GM06990 (cell line): Measurements from ENCODE around the gene THSD4.
"Not testable (repeated sequence)": the region's sequence is repeated elsewhere in the genome, so short reads cannot be mapped to it uniquely, and the experiment has no call there.

Experiments used
- DNase-seq: peaks from one replicate; pipeline ENCODE4 v3.0.0-alpha.2; 2011; ENCODE audit not compliant: insufficient read length; ENCODE audit errors: extremely low read depth
- H3K27me3 ChIP-seq: replicated peaks from 2 replicates; pipeline ENCODE4 v1.6.0; 2011; ENCODE audit warnings: low read length; ENCODE audit not compliant: control insufficient read depth, insufficient read depth
- H3K36me3 ChIP-seq: 2 replicates; pipeline ENCODE4 v1.5.1; 2011; ENCODE audit warnings: low read length; ENCODE audit not compliant: control insufficient read depth, insufficient read depth
- H3K4me3 ChIP-seq: replicated peaks from 2 replicates; pipeline ENCODE4 v1.5.1; 2011; ENCODE audit warnings: low read depth, mild to moderate bottlenecking, control low read depth, low read length
- CTCF ChIP-seq: IDR thresholded peaks from 2 replicates; pipeline ENCODE4 v1.5.1; 2011; ENCODE audit warnings: low read length, control low read depth, mild to moderate bottlenecking, inconsistent platforms; ENCODE audit not compliant: insufficient read depth, poor library complexity, severe bottlenecking

The THSD4 gene

GRCh38 chr15:71436854-71437253 is 321.6 kb downstream of the THSD4 start:
- no peak for TF ChIP-seq CTCF
- Histone ChIP-seq H3K4me3 (no peak overlapping the region), H3K27me3 (no peaks in the 10 kb centered on the region; the same call in 1 of the 2 replicates), H3K36me3 (no peaks in the 10 kb centered on the region)
- DNase-seq: no peak

GRCh38 chr15:71437404-71437803 is 322.1 kb downstream of the THSD4 start:
- no peaks in the 10 kb centered on the region for H3K36me3 ChIP-seq
- DNase-seq: no peak
- H3K4me3 ChIP-seq: no peak overlapping the region
- H3K27me3 ChIP-seq: no peaks in the 10 kb centered on the region; the same call in 1 of the 2 replicates
- TF ChIP-seq CTCF: no peak

GRCh38 chr15:71437919-71438318 is 322.6 kb downstream of the THSD4 start:
- no peak overlapping the region for H3K4me3 ChIP-seq
- H3K27me3 ChIP-seq: no peaks in the 10 kb centered on the region; the same call in 1 of the 2 replicates
- TF ChIP-seq CTCF: no peak
- H3K36me3 ChIP-seq: no peaks in the 10 kb centered on the region
- DNase-seq: no peak

GRCh38 chr15:71439478-71439877 is 324.2 kb downstream of the THSD4 start:
- not testable (repeated sequence) for DNase-seq, H3K4me3 ChIP-seq, H3K36me3 ChIP-seq, H3K27me3 ChIP-seq

GRCh38 chr15:71440489-71441110 is 325.3 kb downstream of the THSD4 start:
- no peaks in the 10 kb centered on the region for H3K36me3 ChIP-seq
- peak; percentile 18 for DNase-seq

GRCh38 chr15:71443538-71443937 is 328.3 kb downstream of the THSD4 start:
- Histone ChIP-seq H3K4me3 (no peak overlapping the region), H3K36me3 (no peaks in the 10 kb centered on the region), H3K27me3 (no peaks in the 10 kb centered on the region)
- DNase-seq: no peak
- TF ChIP-seq CTCF: peak; percentile 86

More at GRCh38 chr15:71440489-71441110, 325.3 kb downstream of the THSD4 start:
- H3K4me3 ChIP-seq: no peak overlapping the region
- H3K27me3 ChIP-seq: no peaks in the 10 kb centered on the region; the same call in 1 of the 2 replicates
- peak; percentile 30 for TF ChIP-seq CTCF
